Gastroesophageal sphincter (tissue), 3 donors: ENCODE measurements around the gene LBX1.

ENCODE experiments used
- CTCF ChIP-seq, 4 experiments: fragments of 200-600 bp in 2 of 4; fragments of 450-650 bp in 2 of 4; sonication (generic) in 1 of 4; IDR thresholded peaks; one replicate each; pipeline ENCODE4 v1.5.1; 2017 to 2019; ENCODE audit warnings: antibody characterized with exemption in 4 of 4, mild to moderate bottlenecking in 2 of 4, moderate library complexity in 2 of 4
- EP300 ChIP-seq: sonication (generic); formaldehyde crosslinking; IDR thresholded peaks from one replicate; pipeline ENCODE4 v1.6.1; 2017; ENCODE audit warnings: antibody characterized with exemption, mild to moderate bottlenecking
- POLR2A ChIP-seq, 2 donors: fragments of 450-650 bp; IDR thresholded peaks; one replicate each; pipeline ENCODE4 v1.6.1; 2017; ENCODE audit warnings: antibody characterized with exemption in 2 of 2, mild to moderate bottlenecking in 2 of 2, moderate library complexity in 1 of 2
- POLR2AphosphoS5 ChIP-seq: sonication (generic); formaldehyde crosslinking; IDR thresholded peaks from one replicate; pipeline ENCODE4 v1.6.1; 2017; ENCODE audit warnings: antibody characterized with exemption

DNA sequence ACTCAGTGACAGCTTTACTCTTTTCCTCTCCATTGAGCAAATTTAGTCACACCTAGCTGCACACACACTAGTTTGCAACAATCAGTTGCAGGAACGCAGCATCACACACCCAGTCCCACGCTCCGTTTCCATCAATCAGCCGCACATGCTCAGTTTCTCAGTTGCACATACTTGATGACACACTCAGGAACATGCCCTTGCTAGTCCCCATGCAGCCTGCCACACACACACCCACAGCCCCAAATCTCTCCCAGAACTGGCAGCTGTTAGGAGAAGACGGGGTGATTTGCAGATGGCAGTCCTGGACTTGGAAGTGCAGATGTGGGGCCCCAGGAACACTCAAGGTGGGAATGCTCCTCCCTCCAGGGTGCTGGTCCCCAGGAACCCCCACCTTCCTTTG, 7.7 kb downstream of the LBX1 start:
- no peak for TF ChIP-seq CTCF (IDR thresholded peaks at IDR 0.05)
- TF ChIP-seq POLR2AphosphoS5 = no peak
- no peak for TF ChIP-seq EP300
- TF ChIP-seq POLR2A (IDR thresholded peaks at IDR 0.05) = no peak
